ENCODE measurements around the gene ERCC1. TPM values are rescaled to one million over a fixed set of nuclear protein-coding genes. Genes with fewer than 3 reads are reported as not detected.
A peak's percentile ranks its signal among the peaks of the same experiment; 100 is the strongest.

ERCC1 gene
- total RNA-seq, 1 experiment from 2014 or later = 57.3 TPM

DNA sequence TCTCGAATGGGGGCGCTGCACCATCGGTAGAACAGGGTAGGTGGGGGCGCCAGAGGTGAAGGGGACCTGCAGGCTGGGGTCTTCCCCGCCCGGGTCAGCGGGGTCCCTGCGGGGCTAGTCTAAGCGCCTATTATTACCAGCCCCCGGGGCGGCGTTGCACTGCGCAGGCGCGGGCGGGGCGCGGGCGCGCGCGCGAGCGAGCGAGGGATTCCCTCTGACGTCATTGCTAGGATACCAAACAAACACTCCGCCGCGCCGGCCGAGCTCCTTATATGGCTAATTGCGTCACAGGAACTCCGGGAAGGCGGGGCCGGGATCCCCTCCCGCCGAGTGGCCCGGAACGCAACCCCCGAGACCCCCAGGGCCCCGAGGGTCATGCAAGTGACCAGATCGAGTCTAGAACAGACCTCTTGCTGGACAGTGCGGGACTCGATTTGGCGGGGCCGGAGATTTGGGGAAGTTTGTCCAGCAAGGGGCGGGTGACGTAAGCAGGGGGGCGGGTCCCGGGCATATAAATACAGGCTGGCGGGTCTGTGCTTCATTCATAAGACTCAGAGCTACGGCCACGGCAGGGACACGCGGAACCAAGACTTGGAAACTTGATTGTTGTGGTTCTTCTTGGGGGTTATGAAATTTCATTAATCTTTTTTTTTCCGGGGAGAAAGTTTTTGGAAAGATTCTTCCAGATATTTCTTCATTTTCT, 43.9 kb upstream of the ERCC1 start, which contains the start of gene FOSB:
Gene FOSB (plus strand): TSS at position 541 of the 703 bp plus-strand sequence. CDS start 591 bp downstream, outside the sequence.
- no peaks in the 10 kb centered on the region for H3K9me2 ChIP-seq (replicated peaks; ENCODE audit: low read length)
- H3K4me1 ChIP-seq (ENCODE audit: insufficient read depth, low read length) = peaks cover 11% of the 10 kb centered on the region
- no peaks in the 10 kb centered on the region for H3F3A ChIP-seq (ENCODE audit: low read length, unreplicated experiment)
- peak within 1 kb of the TSS; percentile 86 for H2AFZ ChIP-seq (ENCODE audit: low read length)
- CTCF ChIA-PET = interaction anchor here (0.6 to 0.9 kb wide), 2 partner anchors 11 to 23 kb away, joined by 3 to 6 read pairs; no protein-coding TSS in a partner anchor
- peak within 1 kb of the TSS; percentile 79 for H3K4me3 ChIP-seq (ENCODE audit: low read length)
- POLR2A ChIA-PET (ENCODE audit: unreplicated experiment) = interaction anchor here (0.6 to 0.9 kb wide), 10 partner anchors 12 to 441 kb away, joined by 3 to 8 read pairs (median 3); no protein-coding TSS in a partner anchor
- DNase-seq (peak; percentile 91), ATAC-seq (peak; percentile 7; the same call in 1 of the 2 replicates)
- H3K9ac ChIP-seq (ENCODE audit: low read length) = peak within 1 kb of the TSS; percentile 89
- TF ChIP-seq, protein P1, sequence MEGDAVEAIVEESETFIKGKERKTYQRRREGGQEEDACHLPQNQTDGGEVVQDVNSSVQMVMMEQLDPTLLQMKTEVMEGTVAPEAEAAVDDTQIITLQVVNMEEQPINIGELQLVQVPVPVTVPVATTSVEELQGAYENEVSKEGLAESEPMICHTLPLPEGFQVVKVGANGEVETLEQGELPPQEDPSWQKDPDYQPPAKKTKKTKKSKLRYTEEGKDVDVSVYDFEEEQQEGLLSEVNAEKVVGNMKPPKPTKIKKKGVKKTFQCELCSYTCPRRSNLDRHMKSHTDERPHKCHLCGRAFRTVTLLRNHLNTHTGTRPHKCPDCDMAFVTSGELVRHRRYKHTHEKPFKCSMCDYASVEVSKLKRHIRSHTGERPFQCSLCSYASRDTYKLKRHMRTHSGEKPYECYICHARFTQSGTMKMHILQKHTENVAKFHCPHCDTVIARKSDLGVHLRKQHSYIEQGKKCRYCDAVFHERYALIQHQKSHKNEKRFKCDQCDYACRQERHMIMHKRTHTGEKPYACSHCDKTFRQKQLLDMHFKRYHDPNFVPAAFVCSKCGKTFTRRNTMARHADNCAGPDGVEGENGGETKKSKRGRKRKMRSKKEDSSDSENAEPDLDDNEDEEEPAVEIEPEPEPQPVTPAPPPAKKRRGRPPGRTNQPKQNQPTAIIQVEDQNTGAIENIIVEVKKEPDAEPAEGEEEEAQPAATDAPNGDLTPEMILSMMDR (conservative IDR thresholded peaks at IDR 0.05; ENCODE audit: low read depth, low read length) = 0 out of 2 replicates have a peak, but pooled peaks have one; percentile 11
- TF ChIP-seq EZH2 (IDR thresholded peaks at IDR 0.05; ENCODE audit: low read length, unreplicated experiment) (no peak), EZH2phosphoT487 (IDR thresholded peaks at IDR 0.05; ENCODE audit: borderline replicate concordance, low read length) (no peak)
- BruUV-seq (replicated peaks) = no TSS peak
- no peaks in the 10 kb centered on the region for H3K36me3 ChIP-seq (ENCODE audit: low read depth, low read length)
- H3K27me3 ChIP-seq (ENCODE audit: low read length) = no peaks in the 10 kb centered on the region
- H3K9me3 ChIP-seq (ENCODE audit: low read length) = no peaks in the 10 kb centered on the region
- H3K79me2 ChIP-seq (ENCODE audit: low read length) = peaks cover 16% of the 10 kb centered on the region
- H4K20me1 ChIP-seq (ENCODE audit: low read length) = peaks cover 33% of the 10 kb centered on the region
- peak within 1 kb of the TSS; percentile 81 for H3K27ac ChIP-seq (ENCODE audit: low read length)
- intact Hi-C loops (cut with micrococcal nuclease) = loop anchor here (2.0 kb wide), 1 partner anchor 17 kb away; no protein-coding TSS in a partner anchor
- peak within 1 kb of the TSS; percentile 97 for H3K4me2 ChIP-seq (ENCODE audit: low read length)

DNA sequence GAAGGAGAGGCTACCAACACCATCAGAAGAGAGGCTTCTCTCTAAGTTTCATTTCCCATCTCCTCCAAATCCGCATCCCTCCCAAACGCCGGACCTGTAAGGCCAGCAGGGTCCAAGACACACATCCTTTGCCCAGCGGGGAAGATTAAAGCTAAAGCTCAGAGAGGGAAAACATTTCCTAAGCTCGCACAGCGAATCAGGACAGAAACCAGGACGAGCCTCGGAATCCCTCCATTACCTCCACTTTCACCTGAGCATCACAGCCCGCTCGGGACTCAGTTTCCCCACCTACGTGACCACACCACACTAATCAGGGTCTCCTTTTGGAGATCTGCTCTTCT, 43.4 kb upstream of the ERCC1 start:
- H3K9ac ChIP-seq (ENCODE audit: low read length) = peak overlapping the region; percentile 89
- TF ChIP-seq EZH2phosphoT487 (IDR thresholded peaks at IDR 0.05; ENCODE audit: borderline replicate concordance, low read length) (no peak), EZH2 (IDR thresholded peaks at IDR 0.05; ENCODE audit: low read length, unreplicated experiment) (no peak)
- TF ChIP-seq, protein P1 (conservative IDR thresholded peaks at IDR 0.05; ENCODE audit: low read depth, low read length) = no peak
- H2AFZ ChIP-seq (ENCODE audit: low read length) = peak overlapping the region; percentile 86
- ChIA-PET CTCF (interaction anchor here (0.6 to 0.9 kb wide), 2 partner anchors 12 to 22 kb away, joined by 3 to 6 read pairs; no protein-coding TSS in a partner anchor), POLR2A (ENCODE audit: unreplicated experiment) (interaction anchor here (0.6 to 0.9 kb wide), 8 partner anchors 11 to 442 kb away, joined by 3 to 8 read pairs (median 3); no protein-coding TSS in a partner anchor)
- H3F3A ChIP-seq (ENCODE audit: low read length, unreplicated experiment) = no peaks in the 10 kb centered on the region
- H3K9me2 ChIP-seq (replicated peaks; ENCODE audit: low read length) = no peaks in the 10 kb centered on the region
- H3K27ac ChIP-seq (ENCODE audit: low read length) = no peak overlapping the region
- DNase-seq = no peak
- H4K20me1 ChIP-seq (ENCODE audit: low read length) = peaks cover 30% of the 10 kb centered on the region
- no TSS peak for BruUV-seq (replicated peaks)
- peak overlapping the region; percentile 79 for H3K4me3 ChIP-seq (ENCODE audit: low read length)
- H3K9me3 ChIP-seq (ENCODE audit: low read length) = no peaks in the 10 kb centered on the region
- no peaks in the 10 kb centered on the region for H3K36me3 ChIP-seq (ENCODE audit: low read depth, low read length)
- peak overlapping the region; percentile 97 for H3K4me2 ChIP-seq (ENCODE audit: low read length)
- ATAC-seq = no peak
- intact Hi-C loops (cut with micrococcal nuclease) = loop anchor here (2.0 kb wide), 1 partner anchor 16 kb away; no protein-coding TSS in a partner anchor
- peaks cover 11% of the 10 kb centered on the region for H3K4me1 ChIP-seq (ENCODE audit: insufficient read depth, low read length)
- H3K79me2 ChIP-seq (ENCODE audit: low read length) = peaks cover 16% of the 10 kb centered on the region
- H3K27me3 ChIP-seq (ENCODE audit: low read length) = no peaks in the 10 kb centered on the region

All from PC-3 (cell line).